ENCODE results near the gene TTLL3.

GRCh38 chr3:9878700-9879099, 68.6 kb downstream of the TTLL3 start:
- no peak for TF ChIP-seq CTCF (optimal IDR thresholded peaks at IDR 0.05 in 1 of 3, IDR thresholded peaks at IDR 0.05 in 1 of 3, conservative IDR thresholded peaks at IDR 0.05 in 1 of 3; ENCODE audit: extremely low read depth in 1 of 3, insufficient read depth in 2 of 3, low read length in 3 of 3)
- TF ChIP-seq EZH2 (IDR thresholded peaks at IDR 0.05; ENCODE audit: low read length) = no peak
